Measurements from ENCODE around the gene C1orf232.

Gene C1orf232

DNA sequence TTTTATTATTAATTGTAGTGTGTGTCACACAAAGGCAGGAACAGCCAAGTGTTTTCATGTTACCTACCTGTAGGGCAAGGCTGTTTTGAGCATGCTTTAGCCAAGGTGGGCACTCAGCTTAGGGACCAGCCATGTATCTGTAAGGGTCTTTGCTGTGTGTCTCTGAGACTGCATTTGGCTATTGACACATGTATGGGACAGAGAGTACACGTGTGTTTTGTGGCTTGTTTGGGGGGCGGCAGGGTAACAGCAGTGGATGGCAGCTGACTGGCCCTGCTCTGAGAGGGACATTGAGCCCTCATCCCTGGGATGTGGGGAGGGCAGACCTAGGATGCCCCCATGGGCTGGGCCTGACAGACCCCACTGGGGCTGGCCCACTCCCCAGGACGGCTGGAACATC is 28.5 kb upstream of the C1orf232 start:
- Histone ChIP-seq H3K4me1 (ENCODE audit: control insufficient read depth, insufficient read depth, low read length) (no peaks in the 10 kb centered on the region), H3K9me3 (ENCODE audit: control insufficient read depth, insufficient read depth, low read depth, low read length) (no peaks in the 10 kb centered on the region), H3K36me3 (ENCODE audit: control insufficient read depth in 2 of 2, insufficient read depth in 1 of 2, low read length in 2 of 2) (no peaks in the 10 kb centered on the region), H3K27ac (ENCODE audit: extremely low read depth, low read depth, low read length) (no peak overlapping the region), H3K4me3 (ENCODE audit: low read depth, low read length) (no peak overlapping the region)
- CTCF ChIA-PET: interaction anchor here (0.9 to 1.3 kb wide), 3 partner anchors 32 to 82 kb away, joined by 3 to 6 read pairs (median 3); partner anchors contain the start of gene CEP85
- POLR2A ChIA-PET: no interaction called here
- no peak for TF ChIP-seq ZNF544 (tag by site-specific recombination; IDR thresholded peaks at IDR 0.05)
- TF ChIP-seq ZNF514 (tag by site-specific recombination; IDR thresholded peaks at IDR 0.05): no peak
- TF ChIP-seq ZBTB20 (tag by site-specific recombination; IDR thresholded peaks at IDR 0.05): no peak
- no peak for TF ChIP-seq KLF9 (tag by site-specific recombination; IDR thresholded peaks at IDR 0.05; ENCODE audit: low read depth)
- TF ChIP-seq ZNF114 (tag by site-specific recombination; IDR thresholded peaks at IDR 0.05): no peak
- TF ChIP-seq, protein P1, sequence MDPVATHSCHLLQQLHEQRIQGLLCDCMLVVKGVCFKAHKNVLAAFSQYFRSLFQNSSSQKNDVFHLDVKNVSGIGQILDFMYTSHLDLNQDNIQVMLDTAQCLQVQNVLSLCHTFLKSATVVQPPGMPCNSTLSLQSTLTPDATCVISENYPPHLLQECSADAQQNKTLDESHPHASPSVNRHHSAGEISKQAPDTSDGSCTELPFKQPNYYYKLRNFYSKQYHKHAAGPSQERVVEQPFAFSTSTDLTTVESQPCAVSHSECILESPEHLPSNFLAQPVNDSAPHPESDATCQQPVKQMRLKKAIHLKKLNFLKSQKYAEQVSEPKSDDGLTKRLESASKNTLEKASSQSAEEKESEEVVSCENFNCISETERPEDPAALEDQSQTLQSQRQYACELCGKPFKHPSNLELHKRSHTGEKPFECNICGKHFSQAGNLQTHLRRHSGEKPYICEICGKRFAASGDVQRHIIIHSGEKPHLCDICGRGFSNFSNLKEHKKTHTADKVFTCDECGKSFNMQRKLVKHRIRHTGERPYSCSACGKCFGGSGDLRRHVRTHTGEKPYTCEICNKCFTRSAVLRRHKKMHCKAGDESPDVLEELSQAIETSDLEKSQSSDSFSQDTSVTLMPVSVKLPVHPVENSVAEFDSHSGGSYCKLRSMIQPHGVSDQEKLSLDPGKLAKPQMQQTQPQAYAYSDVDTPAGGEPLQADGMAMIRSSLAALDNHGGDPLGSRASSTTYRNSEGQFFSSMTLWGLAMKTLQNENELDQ (tag by site-specific recombination; IDR thresholded peaks at IDR 0.05; ENCODE audit: low read depth): no peak
- TF ChIP-seq ZNF785 (tag by site-specific recombination; IDR thresholded peaks at IDR 0.05): no peak
- no peak for TF ChIP-seq SCRT2 (tag by site-specific recombination; IDR thresholded peaks at IDR 0.05)
- TF ChIP-seq, protein P2, sequence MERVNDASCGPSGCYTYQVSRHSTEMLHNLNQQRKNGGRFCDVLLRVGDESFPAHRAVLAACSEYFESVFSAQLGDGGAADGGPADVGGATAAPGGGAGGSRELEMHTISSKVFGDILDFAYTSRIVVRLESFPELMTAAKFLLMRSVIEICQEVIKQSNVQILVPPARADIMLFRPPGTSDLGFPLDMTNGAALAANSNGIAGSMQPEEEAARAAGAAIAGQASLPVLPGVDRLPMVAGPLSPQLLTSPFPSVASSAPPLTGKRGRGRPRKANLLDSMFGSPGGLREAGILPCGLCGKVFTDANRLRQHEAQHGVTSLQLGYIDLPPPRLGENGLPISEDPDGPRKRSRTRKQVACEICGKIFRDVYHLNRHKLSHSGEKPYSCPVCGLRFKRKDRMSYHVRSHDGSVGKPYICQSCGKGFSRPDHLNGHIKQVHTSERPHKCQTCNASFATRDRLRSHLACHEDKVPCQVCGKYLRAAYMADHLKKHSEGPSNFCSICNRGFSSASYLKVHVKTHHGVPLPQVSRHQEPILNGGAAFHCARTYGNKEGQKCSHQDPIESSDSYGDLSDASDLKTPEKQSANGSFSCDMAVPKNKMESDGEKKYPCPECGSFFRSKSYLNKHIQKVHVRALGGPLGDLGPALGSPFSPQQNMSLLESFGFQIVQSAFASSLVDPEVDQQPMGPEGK (tag by site-specific recombination; IDR thresholded peaks at IDR 0.05): no peak
- TF ChIP-seq, protein P3, sequence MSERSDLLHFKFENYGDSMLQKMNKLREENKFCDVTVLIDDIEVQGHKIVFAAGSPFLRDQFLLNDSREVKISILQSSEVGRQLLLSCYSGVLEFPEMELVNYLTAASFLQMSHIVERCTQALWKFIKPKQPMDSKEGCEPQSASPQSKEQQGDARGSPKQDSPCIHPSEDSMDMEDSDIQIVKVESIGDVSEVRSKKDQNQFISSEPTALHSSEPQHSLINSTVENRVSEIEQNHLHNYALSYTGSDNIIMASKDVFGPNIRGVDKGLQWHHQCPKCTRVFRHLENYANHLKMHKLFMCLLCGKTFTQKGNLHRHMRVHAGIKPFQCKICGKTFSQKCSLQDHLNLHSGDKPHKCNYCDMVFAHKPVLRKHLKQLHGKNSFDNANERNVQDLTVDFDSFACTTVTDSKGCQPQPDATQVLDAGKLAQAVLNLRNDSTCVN (tag by site-specific recombination; optimal IDR thresholded peaks at IDR 0.05): no peak
- TF ChIP-seq, protein P4, sequence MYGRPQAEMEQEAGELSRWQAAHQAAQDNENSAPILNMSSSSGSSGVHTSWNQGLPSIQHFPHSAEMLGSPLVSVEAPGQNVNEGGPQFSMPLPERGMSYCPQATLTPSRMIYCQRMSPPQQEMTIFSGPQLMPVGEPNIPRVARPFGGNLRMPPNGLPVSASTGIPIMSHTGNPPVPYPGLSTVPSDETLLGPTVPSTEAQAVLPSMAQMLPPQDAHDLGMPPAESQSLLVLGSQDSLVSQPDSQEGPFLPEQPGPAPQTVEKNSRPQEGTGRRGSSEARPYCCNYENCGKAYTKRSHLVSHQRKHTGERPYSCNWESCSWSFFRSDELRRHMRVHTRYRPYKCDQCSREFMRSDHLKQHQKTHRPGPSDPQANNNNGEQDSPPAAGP (tag by site-specific recombination; IDR thresholded peaks at IDR 0.05): no peak
- TF ChIP-seq, protein P5, sequence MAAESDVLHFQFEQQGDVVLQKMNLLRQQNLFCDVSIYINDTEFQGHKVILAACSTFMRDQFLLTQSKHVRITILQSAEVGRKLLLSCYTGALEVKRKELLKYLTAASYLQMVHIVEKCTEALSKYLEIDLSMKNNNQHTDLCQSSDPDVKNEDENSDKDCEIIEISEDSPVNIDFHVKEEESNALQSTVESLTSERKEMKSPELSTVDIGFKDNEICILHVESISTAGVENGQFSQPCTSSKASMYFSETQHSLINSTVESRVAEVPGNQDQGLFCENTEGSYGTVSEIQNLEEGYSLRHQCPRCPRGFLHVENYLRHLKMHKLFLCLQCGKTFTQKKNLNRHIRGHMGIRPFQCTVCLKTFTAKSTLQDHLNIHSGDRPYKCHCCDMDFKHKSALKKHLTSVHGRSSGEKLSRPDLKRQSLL (tag by site-specific recombination; IDR thresholded peaks at IDR 0.05): no peak
- TF ChIP-seq ZNF548 (tag by site-specific recombination; IDR thresholded peaks at IDR 0.05): no peak
- no peak for TF ChIP-seq ZNF777 (tag by site-specific recombination; IDR thresholded peaks at IDR 0.05; ENCODE audit: borderline replicate concordance)
- TF ChIP-seq ZNF175 (tag by site-specific recombination; IDR thresholded peaks at IDR 0.05): no peak
- no peak for TF ChIP-seq ZFP37 (tag by site-specific recombination; IDR thresholded peaks at IDR 0.05)
- no peak for TF ChIP-seq HOXC10 (CRISPR knock-in tag; IDR thresholded peaks at IDR 0.05)
- TF ChIP-seq ZNF112 (tag by site-specific recombination; IDR thresholded peaks at IDR 0.05): no peak
- TF ChIP-seq ZNF391 (tag by site-specific recombination; IDR thresholded peaks at IDR 0.05; ENCODE audit: borderline replicate concordance, low read depth): no peak
- TF ChIP-seq, protein P6, sequence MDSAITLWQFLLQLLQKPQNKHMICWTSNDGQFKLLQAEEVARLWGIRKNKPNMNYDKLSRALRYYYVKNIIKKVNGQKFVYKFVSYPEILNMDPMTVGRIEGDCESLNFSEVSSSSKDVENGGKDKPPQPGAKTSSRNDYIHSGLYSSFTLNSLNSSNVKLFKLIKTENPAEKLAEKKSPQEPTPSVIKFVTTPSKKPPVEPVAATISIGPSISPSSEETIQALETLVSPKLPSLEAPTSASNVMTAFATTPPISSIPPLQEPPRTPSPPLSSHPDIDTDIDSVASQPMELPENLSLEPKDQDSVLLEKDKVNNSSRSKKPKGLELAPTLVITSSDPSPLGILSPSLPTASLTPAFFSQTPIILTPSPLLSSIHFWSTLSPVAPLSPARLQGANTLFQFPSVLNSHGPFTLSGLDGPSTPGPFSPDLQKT (IDR thresholded peaks at IDR 0.05; ENCODE audit: borderline replicate concordance, low read depth, low read length): no peak

Data from HEK293 (cell line).